Neuron (in vitro differentiated cells): ENCODE measurements around the gene P3H2.

Experiments used
- H2AFZ ChIP-seq: one replicate; pipeline ENCODE4 v1.6.1; 2013; ENCODE audit warnings: low read depth, mild to moderate bottlenecking, inconsistent platforms, low read length, moderate library complexity
- H3K27me3 ChIP-seq: one replicate; pipeline ENCODE4 v1.6.1; 2013; ENCODE audit warnings: low read length; ENCODE audit not compliant: insufficient read depth
- H3K36me3 ChIP-seq: one replicate; pipeline ENCODE4 v1.6.1; 2013; ENCODE audit warnings: low read length; ENCODE audit not compliant: insufficient read depth
- H3K4me1 ChIP-seq: one replicate; pipeline ENCODE4 v1.6.1; 2013; ENCODE audit warnings: low read length; ENCODE audit not compliant: insufficient read depth
- H3K4me3 ChIP-seq: 2 replicates; pipeline ENCODE4 v1.5.1; 2013; ENCODE audit warnings: mild to moderate bottlenecking, low read length, moderate library complexity
- H3K9me3 ChIP-seq: one replicate; pipeline ENCODE4 v1.6.1; 2013; ENCODE audit warnings: low read length

P3H2 gene

GRCh38 chr3:190012314-190012782 lies 108.3 kb downstream of the P3H2 start:
- Histone ChIP-seq H2AFZ (no peak overlapping the region), H3K36me3 (no peaks in the 10 kb centered on the region), H3K27me3 (no peaks in the 10 kb centered on the region), H3K4me1 (peaks cover 12% of the 10 kb centered on the region), H3K9me3 (no peaks in the 10 kb centered on the region), H3K4me3 (no peak overlapping the region)

DNA sequence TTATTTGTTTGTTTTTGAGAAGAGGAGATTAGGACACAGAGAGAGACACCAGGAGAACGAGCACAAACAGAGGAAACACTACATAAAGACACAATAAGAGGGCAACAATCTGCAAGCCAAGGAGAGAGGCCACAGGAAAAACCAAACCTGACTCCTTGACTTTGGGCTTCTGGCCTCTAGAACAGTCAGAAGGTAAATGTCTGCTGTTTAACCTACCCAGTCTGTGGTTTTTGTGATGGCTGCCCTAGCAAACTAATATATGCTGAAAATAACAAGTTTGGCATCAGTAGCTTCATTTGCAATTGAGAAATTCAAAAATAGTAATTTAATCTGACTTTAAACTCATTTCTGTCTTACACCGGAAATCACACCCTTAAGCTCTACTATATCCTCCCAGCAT lies 110.2 kb downstream of the P3H2 start:
- Histone ChIP-seq H3K27me3 (no peaks in the 10 kb centered on the region), H3K36me3 (no peaks in the 10 kb centered on the region), H3K4me1 (peaks cover 12% of the 10 kb centered on the region), H3K9me3 (no peaks in the 10 kb centered on the region), H2AFZ (no peak overlapping the region), H3K4me3 (no peak overlapping the region)

GRCh38 chr3:190009614-190010013 lies 111.1 kb downstream of the P3H2 start:
- H3K4me3 ChIP-seq, result no peak overlapping the region
- H2AFZ ChIP-seq, result no peak overlapping the region
- no peaks in the 10 kb centered on the region for H3K36me3 ChIP-seq
- H3K27me3 ChIP-seq, result no peaks in the 10 kb centered on the region
- no peaks in the 10 kb centered on the region for H3K9me3 ChIP-seq
- peaks cover 12% of the 10 kb centered on the region for H3K4me1 ChIP-seq

- Histone ChIP-seq H3K4me3 (no peak overlapping the region), H3K4me1 (peaks cover 12% of the 10 kb centered on the region), H3K36me3 (no peaks in the 10 kb centered on the region), H3K27me3 (no peaks in the 10 kb centered on the region), H2AFZ (no peak overlapping the region), H3K9me3 (no peaks in the 10 kb centered on the region)
These were observed 112.3 kb downstream of the P3H2 start for GRCh38 chr3:190008432-190008831.

- no peak overlapping the region for H2AFZ ChIP-seq
- H3K27me3 ChIP-seq, result no peaks in the 10 kb centered on the region
- H3K4me1 ChIP-seq, result peaks cover 3% of the 10 kb centered on the region
- no peaks in the 10 kb centered on the region for H3K9me3 ChIP-seq
- H3K4me3 ChIP-seq, result no peak overlapping the region
- no peaks in the 10 kb centered on the region for H3K36me3 ChIP-seq
These were observed 115.2 kb downstream of the P3H2 start for GRCh38 chr3:190005343-190006113.

GRCh38 chr3:190004656-190005055 lies 116.0 kb downstream of the P3H2 start:
- H3K4me3 ChIP-seq, result no peak overlapping the region
- H2AFZ ChIP-seq, result no peak overlapping the region
- peaks cover 3% of the 10 kb centered on the region for H3K4me1 ChIP-seq
- H3K36me3 ChIP-seq, result no peaks in the 10 kb centered on the region
- no peaks in the 10 kb centered on the region for H3K27me3 ChIP-seq
- H3K9me3 ChIP-seq, result no peaks in the 10 kb centered on the region

DNA sequence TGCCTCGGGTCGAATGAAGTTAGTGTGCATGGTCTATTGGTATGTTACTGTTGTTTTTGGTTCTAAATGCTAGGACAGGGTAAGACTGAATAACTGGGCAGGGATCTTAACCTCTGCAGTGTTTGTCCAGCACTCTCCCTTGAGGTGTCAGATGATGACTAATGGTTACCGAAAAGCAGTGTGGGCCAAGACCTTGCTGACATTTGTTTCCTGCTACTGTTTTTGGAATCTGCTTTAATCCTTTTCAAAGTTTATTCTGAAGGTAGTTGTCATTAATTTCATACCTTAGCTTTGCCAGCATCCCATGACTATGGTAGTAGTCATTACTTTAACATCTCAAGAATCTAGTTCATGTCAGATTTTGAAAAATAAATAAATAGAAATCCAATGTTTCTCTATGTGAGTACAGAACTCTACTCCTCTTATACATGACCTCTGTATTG lies 117.0 kb downstream of the P3H2 start:
- H3K4me3 ChIP-seq, result no peak overlapping the region
- H3K27me3 ChIP-seq, result no peaks in the 10 kb centered on the region

GRCh38 chr3:190003068-190003467 lies 117.6 kb downstream of the P3H2 start:
- no peaks in the 10 kb centered on the region for H3K27me3 ChIP-seq
- no peaks in the 10 kb centered on the region for H3K9me3 ChIP-seq
- no peak overlapping the region for H3K4me3 ChIP-seq
- H2AFZ ChIP-seq, result no peak overlapping the region
- H3K4me1 ChIP-seq, result peaks cover 3% of the 10 kb centered on the region
- H3K36me3 ChIP-seq, result no peaks in the 10 kb centered on the region

More for the DNA sequence above, 117.0 kb downstream of the P3H2 start:
- Histone ChIP-seq H2AFZ (no peak overlapping the region), H3K36me3 (no peaks in the 10 kb centered on the region), H3K4me1 (peaks cover 3% of the 10 kb centered on the region), H3K9me3 (no peaks in the 10 kb centered on the region)

DNA sequence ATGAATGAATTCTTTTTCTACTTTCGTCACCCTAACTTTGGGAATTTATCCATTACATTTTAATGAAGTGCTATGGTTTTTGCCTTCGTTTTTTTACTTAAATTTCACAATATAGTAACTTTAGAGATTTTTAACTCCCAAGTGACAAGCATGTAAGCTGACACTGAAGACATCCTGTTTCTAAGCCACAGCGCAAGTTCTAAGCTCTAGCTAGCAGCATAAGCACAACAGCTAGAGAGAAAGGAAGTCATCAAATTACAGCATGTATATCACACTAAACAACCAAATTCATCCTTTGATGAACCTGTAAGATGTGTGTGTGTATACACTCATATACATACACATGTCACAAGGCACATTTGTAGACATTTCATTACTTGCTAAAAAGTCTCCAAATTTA lies 119.3 kb downstream of the P3H2 start:
- peaks cover 3% of the 10 kb centered on the region for H3K4me1 ChIP-seq
- H3K27me3 ChIP-seq, result no peaks in the 10 kb centered on the region
- H3K9me3 ChIP-seq, result no peaks in the 10 kb centered on the region
- no peaks in the 10 kb centered on the region for H3K36me3 ChIP-seq
- no peak overlapping the region for H3K4me3 ChIP-seq
- H2AFZ ChIP-seq, result no peak overlapping the region

DNA sequence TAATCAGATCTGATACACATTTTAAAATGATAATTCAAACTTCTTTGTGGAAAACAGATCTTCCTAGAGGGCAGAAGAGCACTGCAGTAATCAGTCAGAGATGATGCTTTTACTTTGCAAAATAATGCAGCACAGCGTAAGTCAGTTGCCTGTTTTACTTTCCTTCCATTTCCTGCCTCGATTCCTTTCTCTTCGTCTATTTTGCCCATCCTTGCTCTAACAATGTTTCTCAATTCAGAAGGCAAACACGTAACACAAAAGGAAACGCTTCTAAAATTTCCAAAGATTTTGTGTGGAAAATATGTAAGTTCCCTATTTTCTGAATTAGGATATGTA lies 119.9 kb downstream of the P3H2 start:
- Histone ChIP-seq H3K4me3 (no peak overlapping the region), H2AFZ (no peak overlapping the region), H3K27me3 (no peaks in the 10 kb centered on the region), H3K9me3 (no peaks in the 10 kb centered on the region), H3K4me1 (peaks cover 3% of the 10 kb centered on the region), H3K36me3 (no peaks in the 10 kb centered on the region)

- no peaks in the 10 kb centered on the region for H3K9me3 ChIP-seq
- H3K27me3 ChIP-seq, result no peaks in the 10 kb centered on the region
- H2AFZ ChIP-seq, result no peak overlapping the region
- H3K4me3 ChIP-seq, result no peak overlapping the region
- peaks cover 3% of the 10 kb centered on the region for H3K4me1 ChIP-seq
- no peaks in the 10 kb centered on the region for H3K36me3 ChIP-seq
These were observed 120.4 kb downstream of the P3H2 start for GRCh38 chr3:190000187-190000860.

GRCh38 chr3:189999718-190000117 lies 121.0 kb downstream of the P3H2 start:
- H3K36me3 ChIP-seq, result no peaks in the 10 kb centered on the region
- no peaks in the 10 kb centered on the region for H3K27me3 ChIP-seq
- H3K4me3 ChIP-seq, result no peak overlapping the region
- no peaks in the 10 kb centered on the region for H3K9me3 ChIP-seq
- no peak overlapping the region for H2AFZ ChIP-seq
- peaks cover 3% of the 10 kb centered on the region for H3K4me1 ChIP-seq

DNA sequence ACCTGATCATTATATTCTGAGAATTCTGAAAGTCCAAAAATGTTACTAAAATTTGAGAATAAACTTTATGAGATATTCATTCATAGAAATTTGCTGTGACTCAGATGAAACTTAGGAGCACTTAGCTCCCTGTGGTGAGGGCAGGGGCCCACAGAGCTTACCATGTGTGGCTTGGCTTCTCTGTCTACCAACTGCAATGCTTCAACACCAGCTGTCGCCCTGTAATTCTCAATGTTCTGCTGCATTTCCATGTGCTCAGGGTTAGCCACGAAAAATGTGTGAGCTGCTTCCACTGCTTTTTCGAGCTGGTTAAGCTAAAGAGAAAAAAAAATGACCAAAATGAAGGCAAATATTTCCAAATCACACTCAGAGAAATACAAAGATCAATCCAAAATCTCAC lies 125.6 kb downstream of the P3H2 start:
- H3K9me3 ChIP-seq, result no peaks in the 10 kb centered on the region
- H2AFZ ChIP-seq, result no peak overlapping the region
- no peaks in the 10 kb centered on the region for H3K27me3 ChIP-seq
- H3K36me3 ChIP-seq, result no peaks in the 10 kb centered on the region
- no peaks in the 10 kb centered on the region for H3K4me1 ChIP-seq
- H3K4me3 ChIP-seq, result no peak overlapping the region
